Kidney (tissue), 14 donors: Measurements from ENCODE around the gene BMP7. TPM values are rescaled to one million over a fixed set of nuclear protein-coding genes. Genes with fewer than 3 reads are reported as not detected.

Source experiments
- DNase-seq, 5 donors: peaks; one replicate each; pipeline ENCODE4 v3.0.0-alpha.2; 2013 to 2020
- FAIRE-seq: peaks from 2 replicates; lab custom pipeline; 2012; peaks lifted over from hg19 to GRCh38; lab: Jason Lieb, UNC
- H3K27ac ChIP-seq, 2 donors: one replicate each; pipeline ENCODE4 v1.7.0; 2013; ENCODE audit warnings: low read depth in 2 of 2, low read length in 2 of 2, inconsistent platforms in 1 of 2
- H3K27me3 ChIP-seq: one replicate; pipeline ENCODE4 v1.7.1; 2013; ENCODE audit warnings: low read length, inconsistent platforms; ENCODE audit not compliant: control insufficient read depth, insufficient read depth
- H3K36me3 ChIP-seq, 3 donors: one replicate each; pipeline versions ENCODE4 v1.7.0 to v1.7.1; 2013; ENCODE audit warnings: low read length in 3 of 3, control low read depth in 1 of 3, inconsistent platforms in 1 of 3; ENCODE audit not compliant: insufficient read depth in 3 of 3, control insufficient read depth in 2 of 3
- H3K4me1 ChIP-seq, 3 donors: one replicate each; pipeline versions ENCODE4 v1.7.0 to v1.7.1; 2013; ENCODE audit warnings: low read length in 3 of 3, inconsistent platforms in 1 of 3, low read depth in 1 of 3; ENCODE audit not compliant: control insufficient read depth in 2 of 3, insufficient read depth in 2 of 3
- H3K4me3 ChIP-seq, 3 donors: one replicate each; pipeline versions ENCODE4 v1.7.0 to v1.8.1; 2013; ENCODE audit warnings: low read length in 3 of 3, control low read depth in 1 of 3, inconsistent platforms in 1 of 3
- H3K9ac ChIP-seq, 3 donors: one replicate each; pipeline versions ENCODE4 v1.7.0 to v1.7.1; 2013; ENCODE audit warnings: low read length in 3 of 3, control low read depth in 1 of 3, inconsistent platforms in 1 of 3
- H3K9me3 ChIP-seq, 3 donors: one replicate each; pipeline versions ENCODE4 v1.7.0 to v1.7.1; 2013; ENCODE audit warnings: low read length in 3 of 3, control low read depth in 1 of 3, inconsistent platforms in 1 of 3; ENCODE audit not compliant: control insufficient read depth in 2 of 3, insufficient read depth in 1 of 3
- intact Hi-C: fragments of 100-400 bp; cut with DNase I; formaldehyde crosslinking; loops from one replicate; pipeline ENCODE4 v1.11.1; 2022
- polyA plus RNA-seq: library from polyadenylated mRNA; stranded (reverse); fragments of 350-450 nt; fragmentation: Illumina TruSeq; extraction: RNeasy Lipid Tissue Mini Kit (QIAGEN cat#74804); gene quantifications from one replicate; pipeline ENCODE4 v1.2.3, GENCODE V29; 2014; ENCODE audit warnings: low read depth, low replicate concordance; ENCODE audit not compliant: insufficient read depth
- total RNA-seq: library from RNA; stranded (reverse); fragmentation: NEBNext Ultra II Directional; extraction: Animal tissue kit (Norgen Biotek cat#: 25700); gene quantifications from one replicate; pipeline ENCODE4 v1.2.1, GENCODE V29; 2021
- TF ChIP-seq, protein P1 (sequence below): IDR thresholded peaks from 3 replicates; pipeline ENCODE4 v1.5.1; 2012; ENCODE audit warnings: mild to moderate bottlenecking, moderate library complexity, borderline replicate concordance; ENCODE audit not compliant: insufficient read depth; ENCODE audit errors: extremely low read depth
- donor health status: control.
- donor health status: control.
- donor health status: control.
- donor health status: control.
- donor health status: control.
- donor health status: DM: yes; HTN: yes; CAD: no.
- donor health status: Normal renal cell carcinoma (clear cell type).

Gene BMP7
- total and polyA plus RNA-seq, 2 donors from 2014 or later: 1.6 to 11.3 TPM

DNA sequence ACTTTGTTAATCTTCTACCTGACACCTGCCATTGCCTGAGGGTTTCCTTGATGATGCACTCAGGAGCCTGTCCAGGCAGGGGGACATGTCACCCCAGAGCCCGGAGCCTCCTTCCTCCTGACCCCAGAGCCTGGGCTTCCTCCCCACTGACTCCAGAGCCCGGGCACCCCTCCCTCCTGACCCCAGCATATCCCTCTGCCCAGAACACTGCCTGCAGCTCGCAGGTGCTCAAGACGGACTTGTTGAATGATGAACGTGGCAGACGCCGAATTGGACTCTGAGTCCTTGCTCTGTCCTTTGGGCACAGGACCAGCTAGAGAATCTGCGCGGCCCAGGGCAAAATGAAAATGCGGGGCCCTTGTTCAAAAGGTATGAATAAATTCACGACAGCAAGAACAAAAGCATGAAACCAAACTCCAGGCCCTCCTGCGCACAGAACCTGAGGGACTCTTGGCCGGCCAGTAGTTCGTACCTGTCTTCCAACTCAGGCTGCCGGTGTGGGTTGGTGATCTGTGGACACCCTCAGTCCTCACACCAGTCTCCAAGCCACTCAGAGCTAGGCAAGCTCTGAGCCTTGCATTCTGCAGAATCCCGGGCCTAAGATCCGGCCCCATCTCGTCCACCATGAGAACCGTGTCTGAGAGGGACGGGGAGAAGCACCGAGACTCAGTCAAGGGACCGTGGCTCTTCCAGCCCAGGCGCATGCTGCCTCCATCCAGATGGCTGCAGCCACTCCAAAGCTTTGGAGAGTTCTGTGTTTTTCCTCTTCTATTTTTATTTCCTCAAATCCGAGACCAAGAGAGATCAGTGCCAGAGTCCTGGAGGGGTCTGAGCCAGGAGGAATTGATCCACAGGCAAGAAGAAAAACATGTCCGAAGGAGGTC is 104.7 kb downstream of the BMP7 start:
- FAIRE-seq: no peak
- Histone ChIP-seq H3K36me3 (no peaks in the 10 kb centered on the region), H3K4me1 (no peaks in the 10 kb centered on the region), H3K27ac (no peak overlapping the region), H3K9me3 (peaks cover 0 to 4% (median 0%) of the 10 kb centered on the region in 3 donors), H3K4me3 (no peak overlapping the region), H3K9ac (no peak overlapping the region), H3K27me3 (no peaks in the 10 kb centered on the region)
- TF ChIP-seq, protein P1, sequence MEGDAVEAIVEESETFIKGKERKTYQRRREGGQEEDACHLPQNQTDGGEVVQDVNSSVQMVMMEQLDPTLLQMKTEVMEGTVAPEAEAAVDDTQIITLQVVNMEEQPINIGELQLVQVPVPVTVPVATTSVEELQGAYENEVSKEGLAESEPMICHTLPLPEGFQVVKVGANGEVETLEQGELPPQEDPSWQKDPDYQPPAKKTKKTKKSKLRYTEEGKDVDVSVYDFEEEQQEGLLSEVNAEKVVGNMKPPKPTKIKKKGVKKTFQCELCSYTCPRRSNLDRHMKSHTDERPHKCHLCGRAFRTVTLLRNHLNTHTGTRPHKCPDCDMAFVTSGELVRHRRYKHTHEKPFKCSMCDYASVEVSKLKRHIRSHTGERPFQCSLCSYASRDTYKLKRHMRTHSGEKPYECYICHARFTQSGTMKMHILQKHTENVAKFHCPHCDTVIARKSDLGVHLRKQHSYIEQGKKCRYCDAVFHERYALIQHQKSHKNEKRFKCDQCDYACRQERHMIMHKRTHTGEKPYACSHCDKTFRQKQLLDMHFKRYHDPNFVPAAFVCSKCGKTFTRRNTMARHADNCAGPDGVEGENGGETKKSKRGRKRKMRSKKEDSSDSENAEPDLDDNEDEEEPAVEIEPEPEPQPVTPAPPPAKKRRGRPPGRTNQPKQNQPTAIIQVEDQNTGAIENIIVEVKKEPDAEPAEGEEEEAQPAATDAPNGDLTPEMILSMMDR: no peak
- intact Hi-C loops: no loop called here
- no peak for DNase-seq

DNA sequence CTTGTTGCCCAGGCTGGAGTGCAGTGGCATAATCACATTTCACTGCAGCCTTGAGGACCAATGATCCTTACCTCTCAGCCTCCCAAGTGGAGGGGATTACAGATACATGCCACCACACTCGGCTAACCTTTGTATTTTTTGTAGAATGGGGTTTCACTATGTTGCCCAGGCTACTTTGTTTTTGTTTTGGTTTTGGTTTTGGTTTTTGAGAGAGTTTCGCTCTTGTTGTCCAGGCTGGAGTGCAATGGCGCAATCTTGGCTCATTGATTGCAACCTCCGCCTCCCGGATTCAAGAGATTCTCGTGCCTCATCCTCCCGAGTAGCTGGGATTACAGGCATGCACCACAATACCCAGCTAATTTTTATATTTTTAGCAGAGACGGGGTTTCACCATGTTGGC is 105.5 kb downstream of the BMP7 start:
- TF ChIP-seq, protein P1: no peak
- Histone ChIP-seq H3K9ac (no peak overlapping the region), H3K9me3 (peaks cover 0 to 4% (median 0%) of the 10 kb centered on the region in 3 donors), H3K27ac (no peak overlapping the region), H3K4me3 (no peak overlapping the region), H3K36me3 (no peaks in the 10 kb centered on the region), H3K27me3 (no peaks in the 10 kb centered on the region), H3K4me1 (no peaks in the 10 kb centered on the region)
- FAIRE-seq (no peak), DNase-seq (no peak)
- intact Hi-C loops: no loop called here

DNA sequence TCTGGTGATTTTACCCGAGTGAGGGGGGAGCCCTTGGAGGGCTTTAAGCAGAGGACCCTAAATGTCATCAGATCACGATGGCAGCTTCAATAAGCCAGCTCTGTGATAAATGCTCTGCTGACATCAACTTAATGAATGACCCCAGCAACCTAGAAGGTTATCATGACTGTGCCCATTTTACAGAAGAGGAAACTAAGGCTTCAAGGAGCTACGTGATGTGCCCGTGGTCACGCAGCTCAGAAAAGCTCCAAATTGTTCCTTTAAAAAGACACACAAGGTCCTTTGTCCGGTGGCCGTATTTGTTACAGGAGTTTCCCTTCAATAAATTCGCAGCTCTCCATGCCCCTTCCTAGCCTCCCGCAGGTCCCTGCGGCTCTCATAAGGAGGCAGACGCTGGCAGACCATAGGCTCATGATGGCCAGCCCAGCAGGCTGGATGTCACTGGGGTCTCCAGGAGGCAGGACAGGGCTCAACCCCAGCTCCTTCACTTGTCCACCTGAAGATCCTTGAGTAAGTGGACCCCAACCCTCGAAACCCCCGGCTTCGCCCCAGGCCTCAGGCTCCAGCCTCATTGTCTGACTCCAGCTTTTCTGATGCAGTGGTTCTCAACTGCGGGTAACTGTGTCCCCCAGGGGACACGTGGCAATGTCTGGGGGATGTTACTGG is 106.4 kb downstream of the BMP7 start:
- TF ChIP-seq, protein P1: no peak
- no peak for DNase-seq
- Histone ChIP-seq H3K9me3 (peaks cover 0 to 4% (median 0%) of the 10 kb centered on the region in 3 donors), H3K36me3 (no peaks in the 10 kb centered on the region), H3K4me1 (no peaks in the 10 kb centered on the region), H3K27ac (no peak overlapping the region), H3K9ac (no peak overlapping the region), H3K27me3 (no peaks in the 10 kb centered on the region), H3K4me3 (no peak overlapping the region)
- no peak for FAIRE-seq
- intact Hi-C loops: no loop called here
